ENCODE measurements around the gene ATP10A. TPM values are rescaled to one million over a fixed set of nuclear protein-coding genes. Genes with fewer than 3 reads are reported as not detected.

ATP10A gene, protein sequence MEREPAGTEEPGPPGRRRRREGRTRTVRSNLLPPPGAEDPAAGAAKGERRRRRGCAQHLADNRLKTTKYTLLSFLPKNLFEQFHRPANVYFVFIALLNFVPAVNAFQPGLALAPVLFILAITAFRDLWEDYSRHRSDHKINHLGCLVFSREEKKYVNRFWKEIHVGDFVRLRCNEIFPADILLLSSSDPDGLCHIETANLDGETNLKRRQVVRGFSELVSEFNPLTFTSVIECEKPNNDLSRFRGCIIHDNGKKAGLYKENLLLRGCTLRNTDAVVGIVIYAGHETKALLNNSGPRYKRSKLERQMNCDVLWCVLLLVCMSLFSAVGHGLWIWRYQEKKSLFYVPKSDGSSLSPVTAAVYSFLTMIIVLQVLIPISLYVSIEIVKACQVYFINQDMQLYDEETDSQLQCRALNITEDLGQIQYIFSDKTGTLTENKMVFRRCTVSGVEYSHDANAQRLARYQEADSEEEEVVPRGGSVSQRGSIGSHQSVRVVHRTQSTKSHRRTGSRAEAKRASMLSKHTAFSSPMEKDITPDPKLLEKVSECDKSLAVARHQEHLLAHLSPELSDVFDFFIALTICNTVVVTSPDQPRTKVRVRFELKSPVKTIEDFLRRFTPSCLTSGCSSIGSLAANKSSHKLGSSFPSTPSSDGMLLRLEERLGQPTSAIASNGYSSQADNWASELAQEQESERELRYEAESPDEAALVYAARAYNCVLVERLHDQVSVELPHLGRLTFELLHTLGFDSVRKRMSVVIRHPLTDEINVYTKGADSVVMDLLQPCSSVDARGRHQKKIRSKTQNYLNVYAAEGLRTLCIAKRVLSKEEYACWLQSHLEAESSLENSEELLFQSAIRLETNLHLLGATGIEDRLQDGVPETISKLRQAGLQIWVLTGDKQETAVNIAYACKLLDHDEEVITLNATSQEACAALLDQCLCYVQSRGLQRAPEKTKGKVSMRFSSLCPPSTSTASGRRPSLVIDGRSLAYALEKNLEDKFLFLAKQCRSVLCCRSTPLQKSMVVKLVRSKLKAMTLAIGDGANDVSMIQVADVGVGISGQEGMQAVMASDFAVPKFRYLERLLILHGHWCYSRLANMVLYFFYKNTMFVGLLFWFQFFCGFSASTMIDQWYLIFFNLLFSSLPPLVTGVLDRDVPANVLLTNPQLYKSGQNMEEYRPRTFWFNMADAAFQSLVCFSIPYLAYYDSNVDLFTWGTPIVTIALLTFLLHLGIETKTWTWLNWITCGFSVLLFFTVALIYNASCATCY (N-terminal part only)
- 0.17 TPM for polyA plus RNA-seq (2012; ENCODE audit: low read depth, missing spikeins)

GRCh38 chr15:25863111-25863967 lies at the start of gene ATP10A:
Gene ATP10A (minus strand): TSS chr15:25863327. CDS start chr15:25863096, 231 bp downstream.
- no peak for TF ChIP-seq PAX5 (IDR thresholded peaks at IDR 0.05; ENCODE audit: insufficient read depth, low read length, severe bottlenecking)
- no peak for DNase-seq (ENCODE audit: insufficient read length, low spot score)
- FAIRE-seq = no peak

DNA sequence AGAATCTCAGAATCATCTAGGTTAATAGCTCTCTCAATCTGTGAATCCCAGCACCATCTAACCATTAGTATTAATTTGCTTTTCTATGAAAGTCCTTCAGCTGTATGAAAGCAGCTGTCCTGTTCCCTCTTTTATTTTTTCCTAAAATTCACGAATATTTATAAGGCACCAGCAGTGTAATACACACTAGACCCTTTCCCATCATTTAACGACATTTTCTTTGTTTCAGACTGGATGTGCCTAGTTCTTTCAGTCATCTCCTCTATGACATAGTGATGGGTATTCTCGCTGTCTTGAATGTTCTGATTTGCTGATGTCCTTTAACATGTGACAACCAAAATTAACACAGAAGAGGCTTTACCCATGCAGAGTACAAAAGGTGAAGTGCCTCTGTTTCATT lies 48.9 kb upstream of the ATP10A start:
- FAIRE-seq = no peak
- no peak for DNase-seq (ENCODE audit: insufficient read length, low spot score)
- no peak for TF ChIP-seq SPI1 (IDR thresholded peaks at IDR 0.05; ENCODE audit: low read depth, low read length)
- TF ChIP-seq POU2F2 (IDR thresholded peaks at IDR 0.05; ENCODE audit: low read depth, low read length) = no peak
- TF ChIP-seq POLR2AphosphoS5 (IDR thresholded peaks at IDR 0.05; ENCODE audit: low read depth, low read length) = no peak
- no peak for TF ChIP-seq TAF1 (IDR thresholded peaks at IDR 0.05; ENCODE audit: low read depth, low read length)
- no peak for TF ChIP-seq PAX5 (IDR thresholded peaks at IDR 0.05; ENCODE audit: insufficient read depth, low read length, severe bottlenecking)
- TF ChIP-seq POLR2A (IDR thresholded peaks at IDR 0.05; ENCODE audit: low read depth, low read length) = no peak

DNA sequence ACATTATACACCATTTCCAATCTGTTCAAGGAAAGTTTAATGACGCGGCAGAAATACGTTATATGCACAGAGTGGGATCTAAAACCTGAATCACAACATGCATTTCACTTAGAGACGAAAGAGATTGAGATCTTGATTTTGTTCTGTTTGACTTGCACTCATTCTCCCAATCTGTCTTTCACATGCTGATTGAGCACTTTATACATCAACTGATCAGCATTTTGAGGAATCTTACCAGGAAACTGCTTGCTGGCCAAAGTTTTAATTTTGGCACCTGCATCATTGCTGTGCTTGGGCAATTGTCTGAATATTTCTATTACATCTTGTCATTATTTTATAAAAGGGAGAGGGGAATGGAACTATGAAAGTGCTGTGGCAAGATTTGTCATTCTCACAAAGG lies 47.7 kb upstream of the ATP10A start:
- DNase-seq (ENCODE audit: insufficient read length, low spot score) = no peak
- TF ChIP-seq POLR2AphosphoS5 (IDR thresholded peaks at IDR 0.05; ENCODE audit: low read depth, low read length) (no peak), PAX5 (IDR thresholded peaks at IDR 0.05; ENCODE audit: insufficient read depth, low read length, severe bottlenecking) (no peak), POLR2A (IDR thresholded peaks at IDR 0.05; ENCODE audit: low read depth, low read length) (no peak), POU2F2 (IDR thresholded peaks at IDR 0.05; ENCODE audit: low read depth, low read length) (no peak), TAF1 (IDR thresholded peaks at IDR 0.05; ENCODE audit: low read depth, low read length) (no peak), SPI1 (IDR thresholded peaks at IDR 0.05; ENCODE audit: low read depth, low read length) (no peak)
- FAIRE-seq = no peak

- TF ChIP-seq SPI1 (IDR thresholded peaks at IDR 0.05; ENCODE audit: low read depth, low read length) = no peak
- no peak for TF ChIP-seq TAF1 (IDR thresholded peaks at IDR 0.05; ENCODE audit: low read depth, low read length)
- no peak for TF ChIP-seq POLR2AphosphoS5 (IDR thresholded peaks at IDR 0.05; ENCODE audit: low read depth, low read length)
- TF ChIP-seq PAX5 (IDR thresholded peaks at IDR 0.05; ENCODE audit: insufficient read depth, low read length, severe bottlenecking) = no peak
- TF ChIP-seq POLR2A (IDR thresholded peaks at IDR 0.05; ENCODE audit: low read depth, low read length) = no peak
- no peak for TF ChIP-seq POU2F2 (IDR thresholded peaks at IDR 0.05; ENCODE audit: low read depth, low read length)
- FAIRE-seq (no peak), DNase-seq (ENCODE audit: insufficient read length, low spot score) (no peak)
These were observed 46.7 kb upstream of the ATP10A start for GRCh38 chr15:25909806-25910205.

DNA sequence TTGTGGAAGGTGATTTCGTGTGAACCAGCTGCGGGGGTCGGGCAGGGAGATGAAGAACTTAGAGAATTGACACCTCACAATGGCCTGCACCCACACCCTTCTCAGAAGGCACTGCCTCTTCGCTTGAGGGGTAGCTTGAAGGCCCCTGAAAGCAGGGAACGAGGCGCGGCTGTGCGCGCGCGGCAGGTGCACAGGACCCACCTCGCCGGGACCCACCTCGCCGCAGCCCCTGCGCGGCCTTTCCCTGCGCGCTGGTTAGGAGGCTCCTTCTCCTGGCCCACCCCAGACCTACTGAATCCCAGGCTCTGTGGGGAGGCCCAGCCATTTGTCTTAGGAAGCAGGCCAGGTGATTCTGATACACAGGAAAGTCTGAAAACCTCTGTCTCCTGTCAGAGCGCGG lies 46.2 kb upstream of the ATP10A start:
- FAIRE-seq (no peak), DNase-seq (ENCODE audit: insufficient read length, low spot score) (no peak)
- no peak for TF ChIP-seq POLR2AphosphoS5 (IDR thresholded peaks at IDR 0.05; ENCODE audit: low read depth, low read length)
- TF ChIP-seq PAX5 (IDR thresholded peaks at IDR 0.05; ENCODE audit: insufficient read depth, low read length, severe bottlenecking) = no peak
- TF ChIP-seq SPI1 (IDR thresholded peaks at IDR 0.05; ENCODE audit: low read depth, low read length) = no peak
- no peak for TF ChIP-seq POLR2A (IDR thresholded peaks at IDR 0.05; ENCODE audit: low read depth, low read length)
- TF ChIP-seq TAF1 (IDR thresholded peaks at IDR 0.05; ENCODE audit: low read depth, low read length) = no peak
- no peak for TF ChIP-seq POU2F2 (IDR thresholded peaks at IDR 0.05; ENCODE audit: low read depth, low read length)

DNA sequence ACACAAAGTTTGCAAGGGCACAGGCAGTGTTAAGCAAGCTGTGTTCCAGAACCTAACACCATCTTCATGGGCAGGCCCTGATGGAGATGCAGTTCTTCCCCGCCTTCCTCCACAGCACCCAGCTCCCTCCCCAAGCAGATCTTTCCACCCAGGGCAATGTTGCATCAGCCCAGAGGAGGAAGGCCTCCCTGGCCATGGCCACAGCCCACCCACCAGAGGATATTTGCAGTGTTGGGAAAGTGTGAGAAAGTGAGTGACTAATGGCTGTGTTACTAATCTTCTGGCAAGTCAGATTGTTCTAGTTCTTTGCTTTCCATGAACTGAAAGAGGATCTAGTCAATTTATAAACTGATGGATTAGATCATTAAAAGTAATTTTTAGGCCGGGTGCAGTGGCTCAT lies 42.0 kb upstream of the ATP10A start:
- FAIRE-seq = no peak
- TF ChIP-seq POU2F2 (IDR thresholded peaks at IDR 0.05; ENCODE audit: low read depth, low read length) (no peak), POLR2A (IDR thresholded peaks at IDR 0.05; ENCODE audit: low read depth, low read length) (no peak), TAF1 (IDR thresholded peaks at IDR 0.05; ENCODE audit: low read depth, low read length) (no peak), PAX5 (IDR thresholded peaks at IDR 0.05; ENCODE audit: insufficient read depth, low read length, severe bottlenecking) (no peak), POLR2AphosphoS5 (IDR thresholded peaks at IDR 0.05; ENCODE audit: low read depth, low read length) (no peak), SPI1 (IDR thresholded peaks at IDR 0.05; ENCODE audit: low read depth, low read length) (no peak)
- no peak for DNase-seq (ENCODE audit: insufficient read length, low spot score)

DNA sequence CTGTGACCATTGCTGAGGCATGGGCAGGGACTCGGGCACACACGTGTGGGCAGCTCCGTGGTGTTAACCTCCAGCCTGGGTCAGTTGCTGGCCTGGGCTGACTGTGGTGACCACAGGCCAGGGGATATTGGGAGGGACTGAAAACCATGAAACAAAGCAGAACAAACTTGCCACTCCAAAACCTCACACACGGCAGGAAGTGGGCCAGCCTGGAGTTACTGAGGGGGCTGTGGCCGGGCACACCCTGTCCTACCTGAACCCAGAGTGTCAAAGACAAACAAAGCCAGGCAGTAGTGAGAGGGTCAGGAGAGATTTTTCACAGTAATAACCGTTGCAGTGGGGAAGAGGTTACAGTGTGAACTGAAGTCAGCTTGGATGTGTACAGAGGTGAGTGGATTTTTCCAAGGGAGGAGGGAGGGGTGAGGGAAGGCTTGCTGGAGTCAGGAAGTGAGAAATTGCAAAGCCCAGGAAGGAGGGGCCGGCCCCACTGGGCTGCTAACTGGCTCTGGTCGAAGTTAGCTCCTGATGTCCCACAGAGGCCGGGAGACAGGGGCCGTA lies 40.0 kb upstream of the ATP10A start:
- TF ChIP-seq TAF1 (IDR thresholded peaks at IDR 0.05; ENCODE audit: low read depth, low read length) = no peak
- no peak for TF ChIP-seq POLR2A (IDR thresholded peaks at IDR 0.05; ENCODE audit: low read depth, low read length)
- FAIRE-seq (no peak), DNase-seq (ENCODE audit: insufficient read length, low spot score) (no peak)

GRCh38 chr15:25901811-25902605 lies 38.9 kb upstream of the ATP10A start:
- FAIRE-seq = no peak
- no peak for DNase-seq (ENCODE audit: insufficient read length, low spot score)
- TF ChIP-seq POU2F2 (IDR thresholded peaks at IDR 0.05; ENCODE audit: low read depth, low read length) (no peak), PAX5 (IDR thresholded peaks at IDR 0.05; ENCODE audit: insufficient read depth, low read length, severe bottlenecking) (no peak)
